HG02870 (cell line): ENCODE results near the gene POLR2J3.
A peak's percentile ranks its signal among the peaks of the same experiment; 100 is the strongest.
"Not testable (repeated sequence)": the region's sequence is repeated elsewhere in the genome, so short reads cannot be mapped to it uniquely, and the experiment has no call there.

Source experiments
- ATAC-seq: cut with Tn5 transposase; IDR thresholded peaks from one replicate; pipeline ENCODE4 v1.9.1; 2021; ENCODE audit warnings: mild to moderate bottlenecking, moderate library complexity; ENCODE audit not compliant: unreplicated experiment

Gene POLR2J3

DNA sequence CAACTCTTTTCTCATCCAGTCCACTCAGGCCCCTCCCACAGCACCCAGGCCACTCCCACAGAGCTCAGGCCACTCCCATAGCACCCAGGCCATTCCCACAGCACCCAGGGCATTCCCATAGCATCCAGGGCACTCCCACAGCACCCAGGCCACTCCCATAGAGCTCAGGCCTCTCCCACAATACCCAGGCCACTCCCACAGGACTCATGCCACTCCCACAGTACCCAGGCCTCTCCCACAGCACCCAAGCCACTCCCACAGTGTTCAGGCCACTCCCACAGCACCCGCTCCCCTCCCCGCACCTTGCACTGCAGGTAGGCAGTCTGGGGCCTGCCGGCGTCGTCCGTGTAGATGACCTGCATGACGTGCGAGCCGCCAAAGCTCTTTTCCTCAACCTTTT, 17.5 kb upstream of the POLR2J3 start:
- peak; percentile 68 for ATAC-seq

- not testable (repeated sequence) for ATAC-seq
Measured at GRCh38 chr7:102583495-102583894, 11.1 kb upstream of the POLR2J3 start.

GRCh38 chr7:102581722-102582121, 9.3 kb upstream of the POLR2J3 start:
- not testable (repeated sequence) for ATAC-seq

DNA sequence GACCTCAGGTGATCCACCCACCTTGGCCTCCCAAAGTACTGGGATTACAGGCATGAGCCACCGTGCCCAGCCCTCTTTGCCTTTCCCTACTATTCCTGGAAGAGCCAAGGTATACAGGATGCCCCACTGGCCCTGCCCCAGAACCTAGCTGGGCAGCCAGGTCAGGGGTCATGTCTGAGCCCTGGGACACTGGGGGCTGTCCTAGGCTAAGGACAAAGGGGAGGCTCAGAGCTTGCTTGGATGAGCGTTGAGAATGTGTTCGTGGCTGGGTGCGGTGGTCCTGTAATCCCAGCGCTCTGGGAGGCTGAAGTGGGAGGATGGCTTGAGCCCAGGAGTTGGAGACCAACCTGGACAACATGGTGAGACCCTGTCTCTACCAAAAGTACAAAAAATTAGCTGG, 6.1 kb upstream of the POLR2J3 start:
- ATAC-seq: not testable (repeated sequence)

DNA sequence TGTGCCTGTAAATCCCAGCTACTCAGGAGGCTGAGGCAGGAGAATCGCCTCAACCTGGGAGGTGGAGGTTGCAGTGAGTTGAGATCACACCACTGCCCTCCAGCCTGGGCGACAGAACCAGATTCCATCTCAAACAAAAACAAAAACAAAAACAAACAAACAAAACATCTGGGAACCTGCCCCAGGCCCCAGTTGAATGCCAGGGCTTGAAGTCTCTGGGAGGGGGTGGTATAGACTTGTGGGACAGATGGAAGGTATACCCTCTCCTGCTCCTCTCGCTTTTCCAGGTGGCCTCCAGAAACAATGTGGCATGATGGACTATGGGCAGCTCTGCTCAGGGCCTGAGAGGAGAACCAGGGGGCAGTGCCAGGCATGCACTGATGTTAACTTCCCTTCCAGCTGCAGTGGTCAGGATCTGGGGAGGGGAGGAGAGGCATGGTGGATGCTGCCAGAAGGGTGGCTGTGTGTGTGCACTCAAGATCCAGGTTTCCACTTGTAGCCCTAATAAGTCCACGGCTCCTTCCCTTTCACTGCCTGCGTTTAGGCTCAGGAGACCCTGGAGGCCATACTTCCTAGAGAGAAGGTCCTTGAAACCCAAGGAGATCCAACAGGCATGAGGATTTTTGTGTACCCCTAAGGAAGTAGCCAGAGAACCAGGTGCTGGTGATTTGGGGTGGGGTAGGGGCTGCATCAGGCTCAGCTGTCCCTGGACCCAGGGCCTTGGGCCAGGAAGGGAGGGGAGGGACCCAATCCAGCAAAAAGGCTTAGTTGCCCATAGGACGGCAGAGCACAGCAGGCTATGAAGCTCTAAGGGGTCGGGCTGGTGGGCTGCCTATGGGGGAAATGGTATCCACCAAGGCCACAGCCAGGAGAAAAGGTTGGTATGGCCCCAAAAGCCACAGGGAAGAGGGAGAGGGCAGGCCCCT, 5.2 kb upstream of the POLR2J3 start:
- not testable (repeated sequence) for ATAC-seq

GRCh38 chr7:102576363-102576762, 4.0 kb upstream of the POLR2J3 start:
- not testable (repeated sequence) for ATAC-seq

GRCh38 chr7:102574607-102575006, 2.2 kb upstream of the POLR2J3 start:
- not testable (repeated sequence) for ATAC-seq

- not testable (repeated sequence) for ATAC-seq
Measured at GRCh38 chr7:102568620-102569019, 3.8 kb downstream of the POLR2J3 start.

DNA sequence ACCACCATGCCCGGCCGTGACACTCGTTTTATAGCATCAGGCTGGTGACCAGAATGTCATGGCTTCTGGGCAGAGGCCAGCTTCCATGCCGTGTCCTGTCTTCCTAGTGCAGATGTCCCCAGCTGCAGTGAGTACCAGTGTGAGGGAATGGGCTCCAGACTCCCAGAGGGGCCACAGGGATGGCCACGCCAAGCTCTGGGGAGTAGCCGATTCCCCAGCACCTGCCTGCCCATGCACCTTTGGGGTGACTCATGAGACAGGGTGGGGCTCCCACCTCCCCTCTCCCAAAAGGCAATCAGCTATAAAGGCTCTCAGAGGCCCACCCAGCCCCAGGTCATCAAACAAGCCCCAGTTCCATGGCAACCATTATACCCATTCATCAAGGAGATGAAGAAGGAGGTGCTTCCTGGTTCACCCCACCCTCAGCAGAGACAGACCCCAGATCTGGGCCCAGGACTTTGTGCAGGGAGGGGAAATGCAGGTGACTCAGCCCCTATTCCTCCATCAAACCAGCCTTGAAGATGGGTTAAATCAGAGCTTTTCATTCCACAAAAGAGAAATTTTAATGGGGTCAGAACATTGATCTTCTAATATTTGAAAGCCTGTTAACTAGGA, 21.5 kb downstream of the POLR2J3 start, which contains the start of gene SPDYE2:
TSS of gene SPDYE2 (plus strand) at position 419 of the 615 bp plus-strand sequence. CDS start 2,030 bp downstream, outside the sequence.
- not testable (repeated sequence) for ATAC-seq

DNA sequence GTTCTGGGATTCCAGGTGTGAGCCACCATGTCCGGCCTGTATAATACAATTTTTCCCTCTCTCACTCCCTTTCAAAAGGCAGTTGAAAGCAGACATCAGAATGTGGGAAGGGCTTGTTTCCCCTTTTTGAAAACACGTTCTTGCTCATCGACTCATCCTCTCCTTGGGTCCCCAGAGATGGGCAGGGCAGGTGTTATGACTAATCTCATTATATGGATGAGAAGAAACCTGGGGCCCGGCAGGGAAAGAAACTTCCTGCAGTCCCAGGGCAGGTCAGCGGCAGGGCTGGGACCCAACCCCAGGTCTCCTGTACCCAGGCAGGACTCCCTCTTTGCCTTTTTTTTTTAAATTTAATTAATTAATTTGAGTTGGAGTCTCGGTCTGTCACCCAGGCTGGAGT, 26.0 kb downstream of the POLR2J3 start:
- ATAC-seq: peak; percentile 85

DNA sequence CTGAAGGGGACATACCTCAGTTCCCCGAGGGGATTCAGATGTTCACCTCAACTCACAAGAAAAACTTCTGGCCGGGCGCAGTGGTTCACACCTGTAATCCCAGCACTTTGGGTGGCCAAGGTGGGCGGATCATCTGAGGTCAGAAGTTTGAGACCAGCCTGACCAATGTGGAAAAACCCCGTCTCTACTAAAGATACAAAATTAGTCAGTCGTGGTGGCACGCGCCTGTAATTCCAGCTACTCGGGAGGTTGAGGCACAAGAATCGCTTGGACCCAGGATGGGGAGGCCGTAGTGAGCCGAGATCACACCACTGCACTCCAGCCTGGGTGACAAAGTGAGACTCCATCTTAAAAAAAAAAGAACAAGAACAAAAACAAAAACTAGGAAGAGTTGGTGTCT, 27.1 kb downstream of the POLR2J3 start:
- ATAC-seq: not testable (repeated sequence)

- ATAC-seq: not testable (repeated sequence)
Measured at GRCh38 chr7:102544372-102544771, 28.0 kb downstream of the POLR2J3 start.

DNA sequence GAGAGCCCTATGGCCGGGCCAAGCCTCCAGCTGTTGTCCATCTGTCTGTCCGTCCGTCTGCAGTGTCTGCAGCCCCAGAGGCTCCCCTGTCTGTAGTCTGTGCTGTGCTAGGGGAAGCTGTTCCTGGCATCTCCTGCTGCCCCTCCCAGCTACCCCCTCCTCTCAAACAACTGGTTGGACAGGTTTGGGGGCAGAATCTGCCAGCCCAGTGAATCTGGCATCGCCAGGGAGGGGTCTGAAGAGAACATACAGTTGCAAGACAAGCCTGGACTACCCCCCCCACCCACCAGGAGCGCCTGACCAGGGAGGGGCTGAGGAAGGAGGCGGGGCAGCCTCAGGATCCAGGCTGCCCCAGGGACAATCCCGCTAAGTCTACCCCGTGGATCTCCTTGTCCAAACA, 28.8 kb downstream of the POLR2J3 start, which contains the start of gene UPK3BL2:
TSS of gene UPK3BL2 (minus strand) at position 101 of the 400 bp plus-strand sequence. CDS start at position 41, 60 bp downstream.
- not testable (repeated sequence) for ATAC-seq

GRCh38 chr7:102542771-102543170, 29.6 kb downstream of the POLR2J3 start:
- ATAC-seq: not testable (repeated sequence)

DNA sequence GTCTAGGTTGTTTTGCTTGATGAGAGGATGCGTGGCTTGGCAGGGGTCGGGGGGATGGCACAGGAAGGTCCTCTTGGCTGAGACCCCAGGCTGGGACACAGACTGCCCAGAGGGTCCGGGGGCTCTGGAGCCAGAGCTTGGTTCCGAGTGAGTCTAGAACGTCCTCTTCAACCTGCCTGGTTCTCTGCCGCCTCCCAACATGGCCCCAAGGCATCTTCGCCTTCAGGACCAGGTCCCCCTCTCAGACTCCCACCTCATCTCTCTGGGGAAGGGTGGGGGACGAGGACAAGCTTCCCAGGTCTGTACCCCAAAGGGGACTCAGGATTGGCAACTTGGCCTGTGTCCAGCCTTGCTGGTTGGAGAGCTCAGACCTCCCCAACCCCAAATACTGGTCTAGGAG, 30.3 kb downstream of the POLR2J3 start:
- not testable (repeated sequence) for ATAC-seq

DNA sequence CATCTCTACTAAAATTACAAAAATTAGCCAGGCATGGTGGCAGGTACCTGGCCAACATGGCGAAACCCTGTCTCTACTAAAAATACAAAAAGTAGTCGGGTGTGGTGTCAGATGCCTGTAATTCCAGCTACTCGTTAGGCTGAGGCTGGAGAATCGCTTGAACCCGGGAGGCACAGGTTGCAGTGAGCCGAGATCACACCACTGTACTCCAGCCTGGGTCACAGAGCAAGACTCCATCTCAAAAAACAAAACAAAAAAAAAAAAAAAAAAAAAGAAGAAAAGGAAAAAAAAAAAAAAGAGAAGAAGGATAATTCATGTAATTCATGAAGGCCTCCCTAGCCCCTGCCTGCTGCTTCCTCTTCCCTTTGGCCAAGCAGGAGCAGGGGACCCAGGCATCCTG, 31.8 kb downstream of the POLR2J3 start:
- not testable (repeated sequence) for ATAC-seq

DNA sequence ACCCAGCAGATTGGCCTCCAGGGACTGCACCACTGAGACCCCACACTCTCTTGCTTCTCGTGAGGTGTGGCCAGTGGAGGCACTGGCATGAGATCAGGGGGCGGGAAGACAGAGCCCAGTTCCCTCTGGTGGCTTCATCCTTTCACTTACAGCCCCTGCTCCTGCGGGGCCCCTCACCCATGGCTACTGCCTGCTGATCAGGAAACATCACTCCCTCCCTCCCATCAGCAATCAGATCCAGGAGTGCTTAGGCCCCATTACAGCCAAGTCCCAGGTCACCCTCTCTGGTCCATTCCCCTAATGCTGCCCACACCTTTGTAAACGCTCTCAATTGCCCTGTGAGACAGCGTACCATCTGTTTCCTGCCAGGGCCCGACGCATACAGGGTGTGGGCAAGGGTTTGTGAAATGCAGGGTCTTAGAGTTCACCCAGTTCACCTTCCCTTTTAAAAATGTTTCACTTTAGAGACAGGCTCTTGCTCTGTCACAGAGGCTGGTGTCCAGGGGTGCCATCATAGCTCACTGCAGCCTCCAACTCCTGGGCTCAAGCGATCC, 37.2 kb downstream of the POLR2J3 start:
- not testable (repeated sequence) for ATAC-seq

DNA sequence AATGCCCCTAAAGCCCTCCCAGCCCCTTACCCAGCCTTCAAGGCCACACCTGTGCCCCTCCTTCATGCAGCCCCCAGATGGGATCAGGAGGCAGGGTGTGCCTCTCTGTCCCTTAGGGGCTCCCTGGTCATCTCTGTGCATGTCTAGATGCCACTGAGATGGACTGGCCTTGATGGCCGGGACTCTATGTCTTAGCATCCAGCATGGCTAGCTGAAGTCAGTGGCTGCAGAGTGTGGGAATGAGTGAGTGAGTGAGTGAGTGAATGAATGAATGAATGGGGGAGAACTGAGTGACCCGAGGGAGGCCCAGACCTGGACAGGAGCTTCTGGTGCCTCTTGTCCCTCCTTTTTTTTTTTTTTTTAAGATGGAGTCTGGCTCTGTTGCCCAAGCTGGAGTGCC, 40.3 kb downstream of the POLR2J3 start:
- ATAC-seq: not testable (repeated sequence)

DNA sequence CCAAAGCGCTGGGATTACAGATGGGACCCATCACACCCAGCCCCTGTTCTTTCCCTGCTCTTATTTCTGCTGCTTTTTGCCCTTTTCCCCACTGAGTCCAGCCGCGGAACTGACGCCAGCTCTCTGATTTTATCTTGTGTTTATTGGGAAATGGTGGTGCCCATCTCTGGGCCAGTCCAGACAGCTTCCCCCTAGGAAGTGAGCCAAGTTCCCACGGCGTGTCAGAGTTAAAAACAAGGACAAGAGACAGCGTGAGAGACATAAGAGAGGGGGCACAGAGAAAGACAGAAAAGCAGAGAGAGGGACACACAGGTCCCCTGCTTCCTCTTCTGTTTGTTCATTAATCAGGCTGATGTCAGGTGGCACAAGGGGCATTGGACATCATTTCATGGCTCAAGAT, 40.8 kb downstream of the POLR2J3 start:
- ATAC-seq: not testable (repeated sequence)

- not testable (repeated sequence) for ATAC-seq
Measured at GRCh38 chr7:102527822-102528793, 44.3 kb downstream of the POLR2J3 start.
